ENCODE data around the gene TCEAL9. TPM values are rescaled to one million over a fixed set of nuclear protein-coding genes. Genes with fewer than 3 reads are reported as not detected.

The TCEAL9 gene
- total RNA-seq, 1 experiment from 2014 or later: 44.9 TPM

DNA sequence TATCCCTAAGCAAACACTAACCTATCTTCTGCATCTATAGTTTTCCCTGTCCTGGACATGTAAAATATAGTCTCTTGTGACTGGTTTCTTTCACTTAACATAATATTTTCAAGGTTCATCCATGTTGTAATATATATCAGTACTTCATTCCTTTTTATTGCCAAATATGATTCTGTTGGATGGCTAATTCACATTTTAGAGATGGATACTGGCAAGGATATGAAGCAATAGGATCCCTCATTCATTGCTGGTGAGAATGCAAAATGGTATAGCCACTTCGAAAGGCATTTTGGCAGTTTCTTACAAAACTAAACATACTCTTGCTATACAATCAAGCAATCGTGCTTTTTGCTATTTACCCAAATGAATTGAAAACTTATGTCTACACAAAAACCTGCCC is 6.7 kb downstream of the TCEAL9 start:
- Histone ChIP-seq H3K9me3 (no peaks in the 10 kb centered on the region), H3K4me3 (ENCODE audit: low read depth, low read length) (no peak overlapping the region), H3K27me3 (replicated peaks; ENCODE audit: control insufficient read depth, insufficient read depth, low read length) (no peaks in the 10 kb centered on the region), H3K36me3 (ENCODE audit: control insufficient read depth, insufficient read depth, low read length) (no peaks in the 10 kb centered on the region), H3K4me1 (peaks cover 44% of the 10 kb centered on the region)
- POLR2A ChIA-PET: no interaction called here
- H3K9me3 Mint-ChIP-seq (ENCODE audit: unreplicated experiment): no peaks in the 10 kb centered on the region
- peak overlapping the region; percentile 78 for H3K27ac Mint-ChIP-seq (ENCODE audit: unreplicated experiment)
- TF ChIP-seq, protein P1, sequence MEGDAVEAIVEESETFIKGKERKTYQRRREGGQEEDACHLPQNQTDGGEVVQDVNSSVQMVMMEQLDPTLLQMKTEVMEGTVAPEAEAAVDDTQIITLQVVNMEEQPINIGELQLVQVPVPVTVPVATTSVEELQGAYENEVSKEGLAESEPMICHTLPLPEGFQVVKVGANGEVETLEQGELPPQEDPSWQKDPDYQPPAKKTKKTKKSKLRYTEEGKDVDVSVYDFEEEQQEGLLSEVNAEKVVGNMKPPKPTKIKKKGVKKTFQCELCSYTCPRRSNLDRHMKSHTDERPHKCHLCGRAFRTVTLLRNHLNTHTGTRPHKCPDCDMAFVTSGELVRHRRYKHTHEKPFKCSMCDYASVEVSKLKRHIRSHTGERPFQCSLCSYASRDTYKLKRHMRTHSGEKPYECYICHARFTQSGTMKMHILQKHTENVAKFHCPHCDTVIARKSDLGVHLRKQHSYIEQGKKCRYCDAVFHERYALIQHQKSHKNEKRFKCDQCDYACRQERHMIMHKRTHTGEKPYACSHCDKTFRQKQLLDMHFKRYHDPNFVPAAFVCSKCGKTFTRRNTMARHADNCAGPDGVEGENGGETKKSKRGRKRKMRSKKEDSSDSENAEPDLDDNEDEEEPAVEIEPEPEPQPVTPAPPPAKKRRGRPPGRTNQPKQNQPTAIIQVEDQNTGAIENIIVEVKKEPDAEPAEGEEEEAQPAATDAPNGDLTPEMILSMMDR (IDR thresholded peaks at IDR 0.05; ENCODE audit: insufficient read depth in 1 of 2, low read depth in 1 of 2, low read length in 1 of 2, severe bottlenecking in 1 of 2, unreplicated experiment in 1 of 2): no peak
- BruUV-seq (replicated peaks): no TSS peak
- peak overlapping the region; percentile 42 for H3K4me3 Mint-ChIP-seq (ENCODE audit: unreplicated experiment)
- CTCF ChIA-PET: no interaction called here
- peaks cover 36% of the 10 kb centered on the region for H3K4me1 Mint-ChIP-seq (ENCODE audit: low read depth, unreplicated experiment)
- DNase-seq: no peak
- intact Hi-C loops (cut with micrococcal nuclease; ENCODE audit: unreplicated experiment): loop anchor here (5.0 kb wide), 2 partner anchors 79 to 99 kb away; no protein-coding TSS in a partner anchor
- peaks cover 10% of the 10 kb centered on the region for H3K36me3 Mint-ChIP-seq (ENCODE audit: insufficient read depth, unreplicated experiment)
- H3K27me3 Mint-ChIP-seq (ENCODE audit: insufficient read depth, unreplicated experiment): no peaks in the 10 kb centered on the region

DNA sequence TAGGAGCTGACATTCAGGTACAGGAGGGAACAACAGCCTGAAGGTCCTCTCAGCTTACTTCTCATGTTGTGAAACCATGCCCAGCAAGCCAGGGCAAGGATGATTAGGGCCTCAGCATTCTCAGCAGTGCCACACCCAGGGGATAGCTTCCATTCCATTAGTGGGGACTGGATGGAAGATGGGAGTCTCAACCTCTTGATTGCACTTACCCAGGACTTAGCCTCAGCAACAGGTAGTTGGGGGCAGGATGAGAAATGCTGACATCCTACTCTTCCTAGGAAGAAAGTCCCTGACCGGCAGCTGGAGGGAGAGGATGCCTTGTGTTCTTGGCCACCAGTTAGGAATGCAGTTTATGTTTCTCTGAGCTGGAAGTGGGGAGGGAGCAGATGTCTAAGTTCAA is 11.2 kb downstream of the TCEAL9 start:
- CTCF ChIA-PET: no interaction called here
- peak; percentile 10 to 50 for DNase-seq

GRCh38 chrX:103369479-103369878 is 13.2 kb downstream of the TCEAL9 start:
- Mint-ChIP-seq H3K36me3 (ENCODE audit: insufficient read depth, unreplicated experiment) (no peaks in the 10 kb centered on the region), H3K27me3 (ENCODE audit: insufficient read depth, unreplicated experiment) (no peaks in the 10 kb centered on the region), H3K4me3 (ENCODE audit: unreplicated experiment) (no peak overlapping the region), H3K27ac (ENCODE audit: unreplicated experiment) (no peak overlapping the region), H3K4me1 (ENCODE audit: low read depth, unreplicated experiment) (peaks cover 29% of the 10 kb centered on the region), H3K9me3 (ENCODE audit: unreplicated experiment) (no peaks in the 10 kb centered on the region)
- no peak for DNase-seq
- H3K27me3 ChIP-seq (replicated peaks; ENCODE audit: control insufficient read depth, insufficient read depth, low read length): no peaks in the 10 kb centered on the region
- intact Hi-C loops (cut with micrococcal nuclease; ENCODE audit: unreplicated experiment): no loop called here
- TF ChIP-seq, protein P1 (IDR thresholded peaks at IDR 0.05; ENCODE audit: insufficient read depth in 1 of 2, low read depth in 1 of 2, low read length in 1 of 2, severe bottlenecking in 1 of 2, unreplicated experiment in 1 of 2): no peak
- peaks cover 11% of the 10 kb centered on the region; the same call in 1 of the 2 replicates for H3K4me1 ChIP-seq
- H3K9me3 ChIP-seq: no peaks in the 10 kb centered on the region
- H3K4me3 ChIP-seq (ENCODE audit: low read depth, low read length): no peak overlapping the region
- ChIA-PET POLR2A (no interaction called here), CTCF (no interaction called here)
- H3K36me3 ChIP-seq (ENCODE audit: control insufficient read depth, insufficient read depth, low read length): no peaks in the 10 kb centered on the region
- no TSS peak for BruUV-seq (replicated peaks)

More for the DNA sequence above, 11.2 kb downstream of the TCEAL9 start:
- Histone ChIP-seq H3K4me1 (peaks cover 23% of the 10 kb centered on the region), H3K4me3 (ENCODE audit: low read depth, low read length) (no peak overlapping the region), H3K9me3 (no peaks in the 10 kb centered on the region), H3K36me3 (ENCODE audit: control insufficient read depth, insufficient read depth, low read length) (no peaks in the 10 kb centered on the region), H3K27me3 (replicated peaks; ENCODE audit: control insufficient read depth, insufficient read depth, low read length) (no peaks in the 10 kb centered on the region)
- BruUV-seq (replicated peaks): no TSS peak
- intact Hi-C loops (cut with micrococcal nuclease; ENCODE audit: unreplicated experiment): no loop called here
- Mint-ChIP-seq H3K4me1 (ENCODE audit: low read depth, unreplicated experiment) (peaks cover 36% of the 10 kb centered on the region), H3K36me3 (ENCODE audit: insufficient read depth, unreplicated experiment) (no peaks in the 10 kb centered on the region), H3K9me3 (ENCODE audit: unreplicated experiment) (no peaks in the 10 kb centered on the region), H3K4me3 (ENCODE audit: unreplicated experiment) (no peak overlapping the region), H3K27ac (ENCODE audit: unreplicated experiment) (peak overlapping the region; percentile 53), H3K27me3 (ENCODE audit: insufficient read depth, unreplicated experiment) (no peaks in the 10 kb centered on the region)
- POLR2A ChIA-PET: no interaction called here
- TF ChIP-seq, protein P1 (IDR thresholded peaks at IDR 0.05; ENCODE audit: insufficient read depth in 1 of 2, low read depth in 1 of 2, low read length in 1 of 2, severe bottlenecking in 1 of 2, unreplicated experiment in 1 of 2): no peak

All from Caco-2 (cell line).